Hypothalamus (tissue), 51 donors: ENCODE measurements around the gene KLHL29.
A peak's percentile ranks its signal among the peaks of the same experiment; 100 is the strongest.

Source experiments
- DNase-seq, 51 donors: peaks; one replicate each; lab custom pipeline; 2025; lab: John Stamatoyannopoulos, UW

KLHL29 gene

DNA sequence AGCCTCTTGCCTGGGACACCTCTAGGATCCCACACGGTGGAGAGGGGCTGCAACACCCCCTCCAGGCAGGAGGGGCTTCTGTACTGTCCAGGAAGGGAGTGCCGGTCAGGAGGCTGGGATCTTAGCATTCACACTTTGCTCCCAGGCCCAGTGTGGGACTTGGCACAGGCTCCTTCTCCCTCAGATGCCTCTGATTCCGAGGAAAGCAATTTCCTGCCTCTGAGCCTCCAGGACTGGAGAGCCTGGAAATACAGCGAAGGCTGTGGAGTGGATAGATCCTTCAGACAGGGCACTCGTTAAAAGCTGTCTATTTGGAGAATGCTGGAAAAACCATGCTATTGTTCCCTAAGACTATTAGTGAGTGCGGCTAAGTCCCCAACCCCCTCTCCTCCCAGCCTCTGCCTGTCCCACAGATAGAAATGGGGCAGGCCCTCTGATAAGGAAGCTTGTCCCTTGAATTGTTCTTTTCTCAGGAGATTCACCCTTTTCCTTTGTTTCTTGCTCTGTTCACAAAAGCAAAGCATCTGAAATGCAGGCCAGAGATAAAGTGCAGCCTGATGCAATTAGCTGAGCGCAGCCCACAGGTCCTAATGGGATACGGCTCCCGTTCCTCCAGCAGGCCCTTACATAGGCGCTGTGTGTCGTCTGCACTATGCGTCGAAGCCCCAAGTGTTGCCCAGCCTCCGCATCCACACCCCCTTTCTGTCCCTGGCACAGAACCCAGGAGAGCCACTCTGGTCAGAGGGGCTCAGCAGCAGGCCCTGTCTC, 252.2 kb downstream of the KLHL29 start:
- peak in 1 of 51 donors; percentile 9 for DNase-seq

- no peak for DNase-seq
These were observed 254.5 kb downstream of the KLHL29 start for GRCh38 chr2:23639406-23639982.

DNA sequence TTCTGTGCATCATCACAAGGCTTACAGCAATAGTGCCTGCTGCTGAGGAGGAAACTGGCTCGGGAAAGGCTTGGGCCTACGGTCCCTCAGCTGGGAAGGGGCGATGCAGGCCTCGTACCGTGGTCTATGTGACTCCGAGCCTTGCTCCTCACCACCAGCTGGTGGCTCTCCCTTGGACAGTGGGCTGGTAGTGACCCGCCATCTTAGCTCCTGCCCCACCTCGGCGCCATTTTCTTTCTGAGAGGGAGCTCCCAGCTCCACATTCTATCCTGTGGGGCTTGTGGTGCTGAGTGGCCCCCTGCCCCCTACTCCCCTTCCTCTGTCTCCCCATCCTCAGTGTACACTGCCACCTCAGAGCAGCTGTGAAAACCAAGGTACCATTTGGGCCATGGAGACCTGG, 255.7 kb downstream of the KLHL29 start:
- no peak for DNase-seq

DNA sequence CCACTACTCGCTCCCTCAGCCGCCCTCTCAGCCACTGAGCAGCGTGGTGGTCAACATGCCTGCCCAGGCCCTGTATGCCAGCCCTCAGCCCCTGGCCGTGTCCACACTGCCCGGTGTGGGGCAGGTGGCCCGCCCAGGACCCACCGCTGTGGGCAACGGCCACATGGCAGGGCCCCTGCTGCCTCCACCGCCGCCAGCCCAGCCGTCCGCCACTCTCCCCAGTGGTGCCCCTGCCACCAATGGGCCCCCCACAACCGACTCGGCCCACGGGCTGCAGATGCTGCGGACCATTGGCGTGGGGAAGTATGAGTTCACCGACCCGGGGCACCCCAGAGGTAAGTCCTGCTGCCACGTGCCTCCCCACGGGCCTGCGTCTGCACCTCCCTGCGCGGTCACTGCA, 257.5 kb downstream of the KLHL29 start:
- no peak for DNase-seq

GRCh38 chr2:23645230-23645808, 260.3 kb downstream of the KLHL29 start:
- DNase-seq = no peak

- no peak for DNase-seq
These were observed 262.6 kb downstream of the KLHL29 start for GRCh38 chr2:23647563-23647962.

DNA sequence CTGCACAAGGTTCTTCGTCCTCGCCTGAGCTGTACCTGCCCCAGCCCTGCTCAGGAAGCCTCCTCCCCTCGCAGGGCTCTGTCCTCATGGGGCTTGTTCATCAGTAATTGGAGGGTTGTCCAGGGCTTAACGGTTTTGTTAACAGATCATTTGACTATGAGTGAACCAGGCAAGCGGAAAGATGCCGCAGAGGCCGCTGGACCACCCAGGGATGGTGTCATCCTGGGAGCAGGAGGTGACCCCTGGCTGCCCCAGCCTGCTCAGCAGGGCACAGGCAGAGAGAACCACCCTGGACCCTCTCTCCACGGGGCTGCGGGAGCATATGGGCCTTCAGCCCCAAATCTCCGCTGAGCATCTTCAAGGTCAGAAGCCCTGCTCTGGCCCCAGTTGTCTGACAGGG, 264.3 kb downstream of the KLHL29 start:
- DNase-seq = no peak

DNA sequence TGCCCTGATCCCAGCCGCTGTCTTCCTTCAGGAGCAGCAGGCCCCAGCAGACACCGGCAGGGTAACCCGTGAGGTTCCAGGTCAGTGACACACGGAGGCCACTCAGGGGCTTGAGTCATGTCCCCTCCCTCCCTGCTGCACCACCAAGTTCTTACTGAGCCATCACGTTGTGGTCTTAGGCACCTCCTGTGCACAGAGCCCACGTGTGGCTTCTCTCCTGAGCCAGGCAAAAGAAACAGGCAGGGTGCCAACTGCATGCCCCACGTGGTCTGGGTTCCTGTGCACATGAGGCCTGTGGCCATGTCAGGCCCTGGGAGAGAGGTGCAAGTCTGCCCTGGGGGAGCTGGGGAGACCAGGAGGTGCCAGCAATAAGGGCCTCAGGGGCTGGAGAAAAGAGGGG, 264.8 kb downstream of the KLHL29 start:
- no peak for DNase-seq

- peak in 1 of 51 donors; percentile 14 for DNase-seq
These were observed 266.5 kb downstream of the KLHL29 start for GRCh38 chr2:23651187-23652080.

DNA sequence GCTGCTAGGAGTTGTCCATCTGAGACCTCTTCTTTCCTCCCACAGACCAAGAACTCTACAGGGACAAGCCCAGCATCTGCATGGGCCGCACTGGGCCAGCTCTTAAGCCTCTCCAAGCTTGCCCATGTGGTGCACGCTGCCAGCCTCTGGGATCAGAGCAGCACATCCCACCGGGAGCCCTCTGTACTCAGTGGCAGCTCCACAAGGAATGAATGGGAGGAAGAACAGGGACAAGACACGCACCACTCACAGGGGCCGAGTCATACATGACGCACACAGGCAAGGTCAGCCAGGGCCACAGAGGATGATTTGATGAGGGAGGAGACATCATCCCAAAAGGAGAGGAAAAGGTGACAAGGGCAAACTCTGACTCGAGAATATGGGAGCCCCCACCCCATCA, 268.3 kb downstream of the KLHL29 start:
- DNase-seq = no peak

DNA sequence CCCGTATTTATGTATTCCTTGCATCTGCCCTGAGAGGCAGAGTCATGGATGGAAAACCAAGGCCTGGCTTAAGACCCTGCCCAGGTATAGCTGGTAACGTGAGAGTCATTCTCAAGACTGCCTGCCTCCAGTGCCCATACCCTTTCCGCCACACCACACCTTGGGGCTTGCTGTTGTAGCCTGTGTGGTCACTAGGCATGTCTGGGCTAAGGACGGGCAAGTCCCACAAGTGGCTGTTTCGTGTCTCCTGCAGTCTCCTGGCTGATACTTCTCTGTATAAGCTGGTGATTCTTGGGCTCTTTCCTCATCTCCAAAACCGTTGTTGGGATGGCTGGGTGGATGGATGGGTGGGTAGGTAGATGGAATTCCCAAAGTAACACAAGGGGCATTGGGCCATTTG, 269.8 kb downstream of the KLHL29 start:
- DNase-seq = no peak

DNA sequence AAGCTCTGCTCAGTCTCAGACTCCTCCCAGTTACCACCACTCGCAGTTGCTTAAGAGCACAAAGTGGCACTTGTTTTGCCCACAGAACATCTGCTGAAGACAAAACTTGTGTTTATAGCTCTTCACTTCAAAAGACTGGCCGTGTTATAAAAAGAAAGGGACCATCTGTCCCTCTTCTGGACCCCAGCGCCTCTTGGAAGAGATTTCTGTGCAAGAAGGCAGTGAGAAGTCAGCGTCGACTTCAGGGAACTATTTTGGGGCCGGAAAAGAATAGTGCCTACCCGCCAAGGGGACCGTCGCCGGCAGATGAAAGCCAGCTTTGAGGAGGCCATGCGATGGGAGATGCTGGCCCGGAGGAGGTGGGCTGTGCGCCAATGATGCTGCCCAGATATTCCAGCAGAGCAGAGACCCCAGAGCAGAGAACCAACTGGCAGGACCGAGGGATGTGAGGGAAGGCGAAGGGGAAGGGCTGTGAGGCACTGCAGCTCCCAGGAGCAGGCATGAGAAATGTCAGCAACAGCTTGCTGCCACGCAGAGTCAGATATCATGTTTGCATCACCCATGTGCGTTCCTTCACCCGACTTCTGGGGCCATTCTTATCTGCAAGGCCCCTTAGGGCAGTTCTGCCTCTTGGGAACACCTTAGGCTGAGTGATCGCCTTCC, 271.1 kb downstream of the KLHL29 start:
- no peak for DNase-seq

GRCh38 chr2:23656597-23656973, 271.6 kb downstream of the KLHL29 start:
- no peak for DNase-seq

DNA sequence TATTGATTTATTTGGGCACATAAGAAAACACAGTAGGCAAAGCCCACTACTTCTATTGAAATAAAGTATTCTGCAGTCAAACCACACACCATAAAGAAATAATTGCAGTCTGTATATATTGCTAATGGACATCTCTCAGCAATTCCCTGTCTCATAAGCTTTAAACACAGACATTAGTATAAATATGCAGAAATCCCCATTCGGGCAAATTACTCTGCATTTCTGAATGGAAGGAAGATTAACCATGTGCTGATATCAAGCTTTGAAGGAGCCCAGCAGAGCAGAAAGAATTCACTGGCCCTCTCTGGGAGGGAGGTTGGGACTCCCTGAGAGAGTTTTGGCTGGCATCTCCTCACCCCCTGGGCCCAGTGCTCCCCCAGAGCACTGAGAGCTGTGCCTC, 272.4 kb downstream of the KLHL29 start:
- no peak for DNase-seq

GRCh38 chr2:23657934-23658333, 273.0 kb downstream of the KLHL29 start:
- no peak for DNase-seq

GRCh38 chr2:23658466-23658942, 273.5 kb downstream of the KLHL29 start:
- peak in 1 of 51 donors; percentile 6 for DNase-seq

DNA sequence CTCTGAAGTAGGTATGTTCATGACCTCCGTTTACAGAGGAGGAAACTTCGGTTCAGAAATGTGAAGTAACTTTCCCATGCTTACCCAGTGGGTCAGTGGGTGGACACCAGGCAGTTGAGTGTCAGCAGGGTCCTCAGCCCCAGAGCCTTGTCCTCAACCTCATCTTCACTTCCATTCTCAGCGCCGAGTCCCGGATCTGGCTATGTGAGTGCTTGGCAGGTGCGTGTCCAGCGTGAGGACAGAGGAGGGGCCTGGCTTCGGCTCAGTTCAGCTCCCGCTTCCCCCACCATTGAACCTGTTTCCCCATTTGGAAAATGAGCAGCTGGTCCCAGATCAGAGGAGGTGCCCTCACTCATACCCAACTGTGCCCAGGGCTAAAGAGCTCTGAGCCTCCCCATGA, 274.3 kb downstream of the KLHL29 start:
- DNase-seq = no peak

- DNase-seq = no peak
These were observed 274.8 kb downstream of the KLHL29 start for GRCh38 chr2:23659773-23660172.

DNA sequence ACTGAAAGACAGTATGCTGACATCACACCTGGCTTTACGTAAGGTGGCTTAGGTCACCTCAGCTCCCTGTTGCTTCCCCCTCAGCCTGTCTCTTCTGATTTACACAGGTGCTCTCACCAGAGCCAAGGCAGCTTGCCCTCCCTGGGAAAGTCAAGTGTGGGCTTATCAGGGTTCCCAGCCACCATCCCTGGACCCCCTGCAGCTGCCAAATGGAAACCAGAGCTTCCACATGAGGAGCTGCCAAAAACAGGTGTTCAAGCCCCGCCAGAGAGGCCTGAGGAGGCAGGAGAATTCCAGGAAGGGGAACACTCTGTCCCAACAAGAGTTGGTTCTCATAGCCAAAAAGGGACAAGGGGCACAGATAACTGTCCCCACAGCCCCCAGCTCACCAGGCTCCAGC, 275.3 kb downstream of the KLHL29 start:
- no peak for DNase-seq

GRCh38 chr2:23661276-23662050, 276.5 kb downstream of the KLHL29 start:
- DNase-seq = no peak
